Breast epithelium (tissue), 3 donors: ENCODE data around the gene SAT1.

Experiments used
- CTCF ChIP-seq, 3 donors: fragments of 450-650 bp; IDR thresholded peaks; one replicate each; pipeline ENCODE4 v1.5.1; 2016 to 2017; ENCODE audit warnings: antibody characterized with exemption in 3 of 3, mild to moderate bottlenecking in 3 of 3, moderate library complexity in 3 of 3
- POLR2A ChIP-seq: fragments of 450-650 bp; IDR thresholded peaks from one replicate; pipeline ENCODE4 v1.6.1; 2016; ENCODE audit warnings: antibody characterized with exemption, mild to moderate bottlenecking, moderate library complexity

- TF ChIP-seq CTCF (IDR thresholded peaks at IDR 0.05): no peak
- no peak for TF ChIP-seq POLR2A
Observed at GRCh38 chrX:23799469-23800065, 16.6 kb downstream of the SAT1 start.
